Ovary (tissue), 1 donor: Measurements from ENCODE around the gene TLR8.

ENCODE experiments used
- EP300 ChIP-seq: sonication (generic); formaldehyde crosslinking; IDR thresholded peaks from one replicate; pipeline ENCODE4 v1.6.1; 2017; ENCODE audit warnings: antibody characterized with exemption
- POLR2A ChIP-seq: fragments of 450-650 bp; IDR thresholded peaks from one replicate; pipeline ENCODE4 v1.6.1; 2017; ENCODE audit warnings: antibody characterized with exemption, mild to moderate bottlenecking, moderate library complexity

- no peak for TF ChIP-seq POLR2A
- no peak for TF ChIP-seq EP300
Observed at GRCh38 chrX:12951595-12951975, 45.2 kb downstream of the TLR8 start.
